ENCODE measurements around the gene RNF207.
"Not testable (repeated sequence)": the region's sequence is repeated elsewhere in the genome, so short reads cannot be mapped to it uniquely, and the experiment has no call there.

RNF207 gene

DNA sequence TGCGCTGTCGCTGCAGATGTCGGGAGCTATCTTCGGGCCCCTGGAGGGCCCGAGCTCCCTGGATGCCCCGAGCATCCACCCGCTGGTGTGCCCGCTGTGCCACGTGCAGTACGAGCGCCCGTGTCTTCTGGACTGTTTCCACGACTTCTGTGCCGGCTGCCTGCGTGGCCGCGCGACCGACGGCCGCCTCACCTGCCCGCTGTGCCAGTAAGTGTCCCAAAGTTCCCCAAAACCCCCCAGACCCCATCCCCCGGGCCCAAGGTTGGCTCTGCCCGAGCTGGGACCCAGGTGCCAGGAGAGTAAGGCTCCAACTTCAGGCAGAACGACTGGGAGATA lies 569 bp downstream of the RNF207 start:
- DNase-seq = no peak

DNA sequence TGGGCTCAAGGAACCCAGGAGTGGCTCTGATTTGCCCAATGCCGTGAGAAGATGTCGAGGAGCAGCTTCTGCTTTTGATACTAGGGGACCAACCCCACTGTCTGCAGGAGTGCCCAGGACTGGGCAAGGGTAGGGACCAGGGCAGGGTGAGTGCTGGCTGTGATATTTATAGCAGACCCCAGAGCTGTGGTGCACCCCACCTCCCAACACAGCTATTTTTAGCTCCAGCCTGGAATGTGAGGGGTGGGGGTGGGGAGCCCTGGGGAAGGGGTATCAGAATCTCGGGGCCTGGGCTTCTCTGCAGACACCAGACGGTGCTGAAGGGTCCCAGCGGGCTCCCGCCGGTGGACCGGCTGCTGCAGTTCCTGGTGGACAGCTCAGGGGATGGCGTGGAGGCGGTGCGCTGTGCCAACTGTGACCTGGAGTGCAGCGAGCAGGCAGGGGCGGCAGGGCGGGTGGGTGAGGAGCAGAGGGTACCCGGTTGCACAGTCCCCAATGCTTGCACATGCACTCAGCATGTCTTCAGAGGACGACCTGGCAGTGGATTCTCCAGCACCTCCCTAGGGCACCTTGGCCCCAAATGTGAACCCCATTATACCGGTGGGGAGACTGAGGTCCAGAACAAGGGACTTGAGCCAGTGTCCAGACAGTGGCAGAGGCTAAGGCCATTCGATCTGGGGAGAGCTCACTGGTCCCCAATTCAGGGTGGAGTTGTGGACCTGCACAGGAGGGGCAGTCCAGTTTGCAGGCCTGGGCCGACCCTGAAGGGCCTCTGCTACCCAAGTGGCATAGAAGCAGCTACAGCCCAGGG lies 1.4 kb downstream of the RNF207 start:
- DNase-seq = no peak

GRCh38 chr1:6207921-6208320 lies 2.0 kb downstream of the RNF207 start:
- DNase-seq = no peak

GRCh38 chr1:6208723-6209660 lies 3.1 kb downstream of the RNF207 start:
- DNase-seq = no peak

- no peak for DNase-seq
Observed at GRCh38 chr1:6209661-6210580, 4.0 kb downstream of the RNF207 start.

GRCh38 chr1:6210591-6211355 lies 4.9 kb downstream of the RNF207 start:
- DNase-seq = no peak

- DNase-seq = no peak
Observed at GRCh38 chr1:6211731-6212130, 5.8 kb downstream of the RNF207 start.

GRCh38 chr1:6212193-6212959 lies 6.5 kb downstream of the RNF207 start:
- DNase-seq = no peak

GRCh38 chr1:6218375-6219164 lies 12.7 kb downstream of the RNF207 start:
- no peak for DNase-seq

DNA sequence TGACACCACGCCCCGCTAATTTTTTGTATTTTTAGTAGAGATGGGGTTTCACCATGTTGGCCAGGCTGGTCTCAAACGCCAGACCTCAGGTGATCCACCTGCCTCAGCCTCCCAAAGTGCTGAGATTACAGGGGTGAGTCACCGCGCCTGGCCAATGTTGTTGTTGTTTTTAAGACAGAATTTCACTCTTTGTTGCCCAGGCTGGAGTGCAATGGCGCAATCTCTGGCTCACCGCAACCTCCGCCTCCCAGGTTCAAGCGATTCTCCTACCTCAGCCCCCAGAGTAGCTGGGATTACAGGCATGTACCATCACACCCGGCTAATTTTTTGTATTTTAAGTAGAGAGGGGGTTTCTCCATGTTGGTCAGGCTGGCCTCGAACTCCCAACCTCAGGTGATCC lies 13.7 kb downstream of the RNF207 start:
- DNase-seq = not testable (repeated sequence)

DNA sequence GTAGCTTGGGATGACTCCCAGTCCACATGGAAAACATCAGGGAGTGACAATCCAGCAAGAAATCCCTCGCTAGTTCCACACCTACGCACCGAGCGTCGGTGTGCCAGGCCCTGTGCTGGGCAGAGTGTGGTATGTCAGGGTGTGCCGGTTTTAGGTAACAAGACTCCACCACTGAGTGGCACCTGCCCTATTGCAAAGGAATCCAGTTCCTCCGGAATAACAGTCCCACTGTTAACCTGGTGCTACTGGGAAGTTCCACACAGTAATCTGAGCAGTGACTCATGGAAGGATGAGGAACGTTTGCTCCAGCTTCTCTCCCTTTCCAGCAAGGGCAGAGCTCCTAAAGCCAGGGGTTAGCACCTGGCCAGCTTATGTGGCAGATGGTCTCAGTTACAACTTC lies 14.3 kb downstream of the RNF207 start:
- DNase-seq = no peak

- DNase-seq = no peak
Observed at GRCh38 chr1:6221210-6221784, 15.4 kb downstream of the RNF207 start.

DNA sequence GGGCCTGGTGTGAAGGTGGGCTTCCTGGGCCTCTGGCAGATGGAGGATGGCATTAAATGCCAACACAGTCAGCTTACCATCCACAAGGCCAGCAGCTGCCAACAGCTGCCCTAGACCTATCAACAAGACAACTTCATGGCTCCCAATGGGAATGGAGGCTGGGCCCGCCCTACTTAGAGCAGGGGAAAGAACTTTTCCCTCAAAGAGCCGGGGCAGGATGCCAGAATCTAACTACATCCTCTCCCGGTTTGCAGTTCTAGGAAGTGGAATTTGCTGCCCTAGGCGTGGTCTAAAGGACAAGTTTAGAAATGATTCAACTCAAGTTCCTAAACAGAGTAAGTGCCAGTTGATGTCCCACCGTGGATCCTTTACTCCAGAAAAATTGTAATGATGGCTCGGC lies 16.7 kb downstream of the RNF207 start:
- no peak for DNase-seq

- DNase-seq = no peak
Observed at GRCh38 chr1:6223617-6224016, 17.7 kb downstream of the RNF207 start.

DNA sequence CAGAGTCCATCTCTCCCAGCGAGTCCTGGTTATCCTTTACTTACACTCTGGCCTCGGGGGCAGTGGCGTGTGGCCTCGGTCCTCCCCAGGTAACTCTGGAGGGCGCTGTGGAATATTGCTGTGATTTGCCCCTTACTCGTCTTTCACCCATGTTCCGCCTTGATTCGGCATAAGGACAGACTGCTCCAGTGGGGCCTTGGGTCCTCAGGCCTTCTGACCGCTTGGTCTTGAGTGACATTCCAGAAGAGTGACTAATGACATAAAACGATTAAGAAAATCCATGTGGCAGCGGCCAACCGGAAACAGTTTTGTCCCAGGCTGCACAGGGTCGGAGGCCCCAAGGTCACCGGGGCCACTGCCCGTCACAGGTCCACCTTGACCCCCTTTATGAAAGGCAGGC lies 18.8 kb downstream of the RNF207 start:
- DNase-seq = no peak

DNA sequence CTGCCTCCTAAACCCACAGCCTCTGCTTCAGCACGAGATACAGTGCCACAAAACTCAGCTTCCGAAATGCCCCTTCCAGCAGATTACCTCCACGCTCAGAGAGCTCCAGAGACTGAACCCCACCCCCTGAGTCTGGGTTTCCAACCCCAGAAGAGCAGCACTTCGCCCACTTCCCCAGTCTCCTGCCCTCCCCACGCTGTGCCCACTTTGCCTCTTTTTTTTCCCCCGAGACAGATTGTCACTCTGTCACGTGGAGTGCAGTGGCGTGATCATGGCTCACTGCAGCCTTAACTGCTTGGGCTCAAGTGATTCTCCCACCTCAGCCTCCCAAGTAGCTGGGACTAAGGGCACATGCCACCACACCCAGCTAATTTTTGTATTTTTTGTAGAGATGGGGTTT lies 19.7 kb downstream of the RNF207 start:
- no peak for DNase-seq

DNA sequence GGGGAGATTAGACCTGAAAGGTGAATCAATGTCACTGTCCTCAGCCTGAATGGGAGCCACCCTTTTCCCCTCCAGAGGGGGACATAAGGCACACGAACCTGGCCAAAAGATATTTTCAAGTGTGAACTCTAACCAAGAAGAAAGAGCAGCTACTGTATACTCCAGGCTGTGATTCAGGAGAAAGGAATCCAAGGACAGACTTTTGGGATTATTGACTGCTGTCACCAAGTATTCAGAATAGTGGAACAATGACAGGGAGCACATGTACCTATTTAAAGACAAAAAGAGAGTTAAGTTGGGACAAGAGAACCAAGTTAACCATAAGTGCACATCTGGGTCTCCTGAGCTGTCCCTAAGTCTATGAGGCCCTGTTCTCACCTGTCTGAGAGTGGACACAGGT lies 27.5 kb downstream of the RNF207 start:
- DNase-seq = no peak

DNA sequence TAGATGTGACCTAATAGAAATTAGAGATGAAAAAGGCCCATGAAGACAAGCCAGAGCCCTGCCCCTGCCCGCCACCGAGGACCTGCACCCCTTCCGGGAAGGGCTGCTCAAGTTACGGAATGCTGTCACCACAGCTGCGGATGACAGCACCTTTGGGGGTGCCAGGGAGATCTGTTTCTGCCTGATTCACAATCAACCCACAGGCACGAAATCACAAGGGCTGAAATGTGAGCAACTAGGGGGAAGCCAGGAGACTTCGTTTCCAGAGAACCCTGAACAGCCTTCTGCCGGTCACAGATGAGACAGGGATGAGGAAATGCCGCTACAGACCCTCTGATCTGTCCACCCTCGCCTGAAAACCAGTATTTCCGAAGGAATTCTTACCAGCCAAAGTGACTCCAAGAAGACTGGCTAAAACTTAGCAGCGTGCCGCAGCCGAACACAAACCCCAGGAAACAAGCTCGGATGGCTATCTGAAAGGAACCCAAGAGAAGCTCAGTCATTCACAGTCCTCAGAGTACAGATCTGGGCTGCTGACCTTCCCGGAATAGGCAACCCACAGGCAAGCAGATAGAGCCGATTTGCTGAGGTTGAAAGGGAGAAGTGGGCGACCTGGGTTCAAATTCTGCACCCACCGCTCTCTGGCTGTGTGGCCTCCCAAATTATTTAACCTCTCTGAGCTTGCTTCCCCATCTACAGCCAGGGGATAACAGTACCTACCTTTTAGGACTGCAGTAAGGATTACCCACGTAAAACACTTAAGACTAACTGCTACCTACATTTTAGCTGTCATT lies 28.8 kb downstream of the RNF207 start:
- DNase-seq = no peak

- DNase-seq = peak; percentile 70
Observed at GRCh38 chr1:6235296-6235677, 29.4 kb downstream of the RNF207 start.
